SJCRH30 (cell line): ENCODE data around the gene LOXL3. TPM values are rescaled to one million over a fixed set of nuclear protein-coding genes. Genes with fewer than 3 reads are reported as not detected.
A peak's percentile ranks its signal among the peaks of the same experiment; 100 is the strongest.

ENCODE experiments used
- DNase-seq, 2 experiments: peaks; one replicate each; pipeline ENCODE4 v3.0.0-alpha.2; 2015 to 2020
- H3K27ac ChIP-seq: fragments of 250-450 bp; sonication (Bioruptor Pico); 2 replicates; pipeline ENCODE4 v1.5.1; 2020; ENCODE audit warnings: mild to moderate bottlenecking, moderate library complexity
- H3K27me3 ChIP-seq: fragments of 250-450 bp; sonication (Bioruptor Pico); 2 replicates; pipeline ENCODE4 v1.5.1; 2020; ENCODE audit warnings: mild to moderate bottlenecking, moderate library complexity
- H3K36me3 ChIP-seq: fragments of 250-450 bp; sonication (Bioruptor Pico); 2 replicates; pipeline ENCODE4 v1.5.1; 2020; ENCODE audit warnings: mild to moderate bottlenecking, moderate library complexity
- H3K4me1 ChIP-seq: fragments of 250-450 bp; sonication (Bioruptor Pico); 2 replicates; pipeline ENCODE4 v1.5.1; 2020; ENCODE audit warnings: mild to moderate bottlenecking, moderate library complexity
- H3K4me3 ChIP-seq: fragments of 250-450 bp; sonication (Bioruptor Pico); 2 replicates; pipeline ENCODE4 v1.5.1; 2020; ENCODE audit warnings: mild to moderate bottlenecking, moderate library complexity
- H3K9me3 ChIP-seq: fragments of 250-450 bp; sonication (Bioruptor Pico); replicated peaks from 2 replicates; pipeline ENCODE4 v1.5.1; 2020; ENCODE audit warnings: mild to moderate bottlenecking, moderate library complexity
- total RNA-seq: library from RNA; depleted of rRNA; stranded (reverse); fragments of >200 nt; shearing (Covaris generic); gene quantifications from 2 replicates; pipeline ENCODE4 v1.2.3, GENCODE V29; 2014

The LOXL3 gene
- total RNA-seq, 1 experiment from 2014 or later: 19.0 TPM

- Histone ChIP-seq H3K36me3 (peaks cover 40% of the 10 kb centered on the region), H3K4me3 (peak overlapping the region; percentile 80), H3K27ac (peak overlapping the region; percentile 79), H3K4me1 (peaks cover 7% of the 10 kb centered on the region), H3K9me3 (no peaks in the 10 kb centered on the region), H3K27me3 (no peaks in the 10 kb centered on the region)
- peak; percentile 54 to 61 for DNase-seq
Measured at GRCh38 chr2:74530239-74531187, 23.2 kb downstream of the LOXL3 start.

- Histone ChIP-seq H3K27me3 (no peaks in the 10 kb centered on the region), H3K4me1 (peaks cover 7% of the 10 kb centered on the region), H3K36me3 (peaks cover 40% of the 10 kb centered on the region), H3K27ac (peak within 1 kb of the TSS; percentile 79), H3K4me3 (peak within 1 kb of the TSS; percentile 80), H3K9me3 (no peaks in the 10 kb centered on the region)
- DNase-seq: peak; percentile 99
Measured at GRCh38 chr2:74529357-74530238, 24.1 kb downstream of the LOXL3 start, which contains the start of the genes AUP1 and HTRA2. TSS of gene AUP1 (minus strand) at chr2:74529706. CDS start at chr2:74529629, 77 bp downstream. TSS of gene HTRA2 (plus strand) at chr2:74529933. CDS start at chr2:74530007, 74 bp downstream.

- peak overlapping the region; percentile 80 for H3K4me3 ChIP-seq
- DNase-seq: no peak
- H3K4me1 ChIP-seq: peaks cover 7% of the 10 kb centered on the region
- no peaks in the 10 kb centered on the region for H3K9me3 ChIP-seq
- H3K36me3 ChIP-seq: peaks cover 40% of the 10 kb centered on the region
- H3K27ac ChIP-seq: peak overlapping the region; percentile 79
- H3K27me3 ChIP-seq: no peaks in the 10 kb centered on the region
Measured at GRCh38 chr2:74528600-74529356, 25.0 kb downstream of the LOXL3 start.

- DNase-seq: no peak
- Histone ChIP-seq H3K9me3 (no peaks in the 10 kb centered on the region), H3K4me3 (no peak overlapping the region), H3K36me3 (peaks cover 36% of the 10 kb centered on the region), H3K4me1 (peaks cover 7% of the 10 kb centered on the region), H3K27me3 (no peaks in the 10 kb centered on the region), H3K27ac (no peak overlapping the region)
Measured at GRCh38 chr2:74527741-74528140, 26.0 kb downstream of the LOXL3 start.

GRCh38 chr2:74526649-74527230 lies 27.0 kb downstream of the LOXL3 start:
- Histone ChIP-seq H3K4me3 (no peak overlapping the region), H3K36me3 (peaks cover 34% of the 10 kb centered on the region), H3K27ac (no peak overlapping the region), H3K27me3 (no peaks in the 10 kb centered on the region), H3K9me3 (no peaks in the 10 kb centered on the region), H3K4me1 (peaks cover 7% of the 10 kb centered on the region)
- no peak for DNase-seq

- peaks cover 7% of the 10 kb centered on the region for H3K4me1 ChIP-seq
- no peak within 1 kb of the TSS for H3K27ac ChIP-seq
- H3K9me3 ChIP-seq: no peaks in the 10 kb centered on the region
- H3K4me3 ChIP-seq: no peak within 1 kb of the TSS
- no peaks in the 10 kb centered on the region for H3K27me3 ChIP-seq
- DNase-seq: peak in 1 of 2 experiments; percentile 59
- peaks cover 30% of the 10 kb centered on the region for H3K36me3 ChIP-seq
Measured at GRCh38 chr2:74525717-74526648, 27.8 kb downstream of the LOXL3 start, which contains the start of gene DQX1. TSS of gene DQX1 (minus strand) at chr2:74526231. CDS start at chr2:74525729, 502 bp downstream.

- Histone ChIP-seq H3K4me3 (no peak overlapping the region), H3K27ac (no peak overlapping the region), H3K27me3 (no peaks in the 10 kb centered on the region), H3K9me3 (no peaks in the 10 kb centered on the region), H3K36me3 (peaks cover 30% of the 10 kb centered on the region), H3K4me1 (peaks cover 7% of the 10 kb centered on the region)
- DNase-seq: no peak
Measured at GRCh38 chr2:74524955-74525716, 28.6 kb downstream of the LOXL3 start.

GRCh38 chr2:74524005-74524404 lies 29.7 kb downstream of the LOXL3 start:
- H3K27ac ChIP-seq: no peak overlapping the region
- no peaks in the 10 kb centered on the region for H3K9me3 ChIP-seq
- H3K4me3 ChIP-seq: no peak overlapping the region
- no peak for DNase-seq
- H3K36me3 ChIP-seq: peaks cover 30% of the 10 kb centered on the region
- H3K27me3 ChIP-seq: no peaks in the 10 kb centered on the region
- peaks cover 7% of the 10 kb centered on the region for H3K4me1 ChIP-seq

- peaks cover 19% of the 10 kb centered on the region for H3K36me3 ChIP-seq
- no peak overlapping the region for H3K27ac ChIP-seq
- H3K27me3 ChIP-seq: no peaks in the 10 kb centered on the region
- H3K4me1 ChIP-seq: no peaks in the 10 kb centered on the region
- H3K4me3 ChIP-seq: no peak overlapping the region
- H3K9me3 ChIP-seq: no peaks in the 10 kb centered on the region
- no peak for DNase-seq
Measured at GRCh38 chr2:74522516-74522915, 31.2 kb downstream of the LOXL3 start.

- no peaks in the 10 kb centered on the region for H3K36me3 ChIP-seq
- H3K4me3 ChIP-seq: no peak overlapping the region
- H3K27me3 ChIP-seq: no peaks in the 10 kb centered on the region
- H3K4me1 ChIP-seq: no peaks in the 10 kb centered on the region
- DNase-seq: no peak
- no peak overlapping the region for H3K27ac ChIP-seq
- H3K9me3 ChIP-seq: no peaks in the 10 kb centered on the region
Measured at GRCh38 chr2:74516650-74517049, 37.1 kb downstream of the LOXL3 start.

GRCh38 chr2:74515981-74516633 lies 37.6 kb downstream of the LOXL3 start:
- no peaks in the 10 kb centered on the region for H3K4me1 ChIP-seq
- H3K27me3 ChIP-seq: no peaks in the 10 kb centered on the region
- no peak overlapping the region for H3K27ac ChIP-seq
- no peaks in the 10 kb centered on the region for H3K9me3 ChIP-seq
- H3K4me3 ChIP-seq: no peak overlapping the region
- no peaks in the 10 kb centered on the region for H3K36me3 ChIP-seq
- no peak for DNase-seq
